Measurements from ENCODE around the gene GDF10. TPM values are rescaled to one million over a fixed set of nuclear protein-coding genes. Genes with fewer than 3 reads are reported as not detected.

The GDF10 gene
- total and polyA plus RNA-seq, 2 experiments from 2014 or later, result 2.5 to 5.7 TPM

DNA sequence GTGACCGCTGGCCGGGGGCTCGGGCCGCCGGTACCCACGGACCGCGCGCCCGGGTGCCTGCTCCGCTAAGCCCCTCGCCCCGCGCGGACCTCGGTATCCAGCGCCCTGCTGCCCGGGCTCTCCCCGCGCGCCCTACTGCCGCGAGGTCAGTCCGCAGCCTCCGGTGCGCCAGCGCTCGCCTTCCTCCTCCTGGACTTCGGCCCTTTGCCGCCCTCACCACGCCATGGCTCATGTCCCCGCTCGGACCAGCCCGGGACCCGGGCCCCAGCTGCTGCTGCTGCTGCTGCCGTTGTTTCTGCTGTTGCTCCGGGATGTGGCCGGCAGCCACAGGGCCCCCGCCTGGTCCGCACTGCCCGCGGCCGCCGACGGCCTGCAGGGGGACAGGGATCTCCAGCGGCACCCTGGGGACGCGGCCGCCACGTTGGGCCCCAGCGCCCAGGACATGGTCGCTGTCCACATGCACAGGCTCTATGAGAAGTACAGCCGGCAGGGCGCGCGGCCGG lies 483 bp downstream of the GDF10 start:
- peak overlapping the region; percentile 97 for H3K4me2 ChIP-seq

DNA sequence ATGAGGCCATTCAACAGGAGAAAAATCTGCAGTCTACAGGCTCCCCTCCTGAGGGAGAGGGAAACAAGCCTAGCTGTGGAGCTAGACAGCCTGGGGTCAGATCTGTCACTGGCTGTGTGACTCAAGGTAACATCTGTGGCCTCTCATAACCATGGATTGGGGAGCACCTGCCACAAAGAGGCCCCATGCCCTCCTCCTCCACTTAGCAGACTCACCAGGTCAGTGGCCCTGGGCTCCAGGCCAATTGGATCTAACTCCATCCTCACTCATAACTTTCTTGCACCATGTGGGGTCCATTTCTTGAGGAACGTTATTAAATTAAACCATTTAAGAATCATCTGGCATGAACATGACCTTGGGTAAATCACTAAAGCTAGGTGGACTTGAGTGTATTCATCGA lies 1.8 kb downstream of the GDF10 start:
- H3K36me3 ChIP-seq (replicated peaks; ENCODE audit: insufficient read depth, low read depth), result no peaks in the 10 kb centered on the region
- TF ChIP-seq EZH2 (IDR thresholded peaks at IDR 0.05; ENCODE audit: borderline replicate concordance) (no peak), EZH2phosphoT487 (IDR thresholded peaks at IDR 0.05; ENCODE audit: low read depth, severe bottlenecking, unreplicated experiment) (no peak)
- TF ChIP-seq, protein P1, sequence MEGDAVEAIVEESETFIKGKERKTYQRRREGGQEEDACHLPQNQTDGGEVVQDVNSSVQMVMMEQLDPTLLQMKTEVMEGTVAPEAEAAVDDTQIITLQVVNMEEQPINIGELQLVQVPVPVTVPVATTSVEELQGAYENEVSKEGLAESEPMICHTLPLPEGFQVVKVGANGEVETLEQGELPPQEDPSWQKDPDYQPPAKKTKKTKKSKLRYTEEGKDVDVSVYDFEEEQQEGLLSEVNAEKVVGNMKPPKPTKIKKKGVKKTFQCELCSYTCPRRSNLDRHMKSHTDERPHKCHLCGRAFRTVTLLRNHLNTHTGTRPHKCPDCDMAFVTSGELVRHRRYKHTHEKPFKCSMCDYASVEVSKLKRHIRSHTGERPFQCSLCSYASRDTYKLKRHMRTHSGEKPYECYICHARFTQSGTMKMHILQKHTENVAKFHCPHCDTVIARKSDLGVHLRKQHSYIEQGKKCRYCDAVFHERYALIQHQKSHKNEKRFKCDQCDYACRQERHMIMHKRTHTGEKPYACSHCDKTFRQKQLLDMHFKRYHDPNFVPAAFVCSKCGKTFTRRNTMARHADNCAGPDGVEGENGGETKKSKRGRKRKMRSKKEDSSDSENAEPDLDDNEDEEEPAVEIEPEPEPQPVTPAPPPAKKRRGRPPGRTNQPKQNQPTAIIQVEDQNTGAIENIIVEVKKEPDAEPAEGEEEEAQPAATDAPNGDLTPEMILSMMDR (IDR thresholded peaks at IDR 0.05; ENCODE audit: poor library complexity), result no peak
- no peaks in the 10 kb centered on the region for H3K9me2 ChIP-seq (replicated peaks; ENCODE audit: insufficient read depth)
- H3K4me1 ChIP-seq (ENCODE audit: insufficient read depth), result peaks cover 8% of the 10 kb centered on the region
- no peak overlapping the region for H3K4me3 ChIP-seq
- no peak overlapping the region for H2AFZ ChIP-seq
- no peaks in the 10 kb centered on the region for H4K20me1 ChIP-seq (ENCODE audit: insufficient read depth, poor library complexity, severe bottlenecking)
- 92% methylated on average over 2 of the region's 2 CpGs for WGBS (ENCODE audit: low lambda C conversion rate, missing lambda C conversion rate)
- H3K4me2 ChIP-seq, result peak overlapping the region; percentile 97
- no peak overlapping the region for H3K27ac ChIP-seq
- H3K9me3 ChIP-seq (ENCODE audit: low read depth), result no peaks in the 10 kb centered on the region
- H3K27me3 ChIP-seq, result peaks cover 63% of the 10 kb centered on the region
- no peaks in the 10 kb centered on the region for H3K79me2 ChIP-seq
- no peak for DNase-seq (ENCODE audit: low spot score)

More for the DNA sequence above, 483 bp downstream of the GDF10 start:
- H3K79me2 ChIP-seq, result no peaks in the 10 kb centered on the region
- H2AFZ ChIP-seq, result peak overlapping the region; percentile 16
- no peaks in the 10 kb centered on the region for H3K9me3 ChIP-seq (ENCODE audit: low read depth)
- TF ChIP-seq EZH2phosphoT487 (IDR thresholded peaks at IDR 0.05; ENCODE audit: low read depth, severe bottlenecking, unreplicated experiment) (no peak), EZH2 (IDR thresholded peaks at IDR 0.05; ENCODE audit: borderline replicate concordance) (no peak)
- TF ChIP-seq, protein P1 (IDR thresholded peaks at IDR 0.05; ENCODE audit: poor library complexity), result peak; percentile 22
- 3% methylated on average over 52 of the region's 57 CpGs for WGBS (ENCODE audit: low lambda C conversion rate, missing lambda C conversion rate)
- peaks cover 69% of the 10 kb centered on the region for H3K27me3 ChIP-seq
- no peak overlapping the region for H3K27ac ChIP-seq
- no peaks in the 10 kb centered on the region for H3K36me3 ChIP-seq (replicated peaks; ENCODE audit: insufficient read depth, low read depth)
- peak overlapping the region; percentile 49 for H3K4me3 ChIP-seq
- H3K9me2 ChIP-seq (replicated peaks; ENCODE audit: insufficient read depth), result no peaks in the 10 kb centered on the region
- no peaks in the 10 kb centered on the region for H4K20me1 ChIP-seq (ENCODE audit: insufficient read depth, poor library complexity, severe bottlenecking)
- DNase-seq (ENCODE audit: low spot score), result peak; percentile 47
- H3K4me1 ChIP-seq (ENCODE audit: insufficient read depth), result peaks cover 8% of the 10 kb centered on the region

DNA sequence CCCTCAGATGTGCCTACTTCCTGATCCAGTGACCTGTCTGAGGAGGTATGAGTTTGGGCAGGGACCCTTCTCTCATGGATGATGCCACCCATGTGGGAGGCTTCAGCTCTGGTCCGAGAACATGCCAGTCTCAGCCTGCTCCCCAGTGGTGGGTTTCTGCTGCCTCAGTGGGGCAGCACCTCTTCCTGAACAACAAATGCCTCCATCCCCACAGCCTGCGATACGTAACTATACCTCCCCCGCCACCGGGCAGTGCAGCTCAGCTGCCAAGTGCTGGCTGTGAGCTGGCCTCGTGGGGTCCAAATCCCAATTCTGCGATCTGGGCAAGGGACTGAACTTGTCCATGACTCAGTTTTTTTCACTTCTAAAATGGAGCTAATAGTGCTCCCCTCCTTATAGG lies 3.1 kb downstream of the GDF10 start:
- H3K79me2 ChIP-seq, result no peaks in the 10 kb centered on the region
- peaks cover 8% of the 10 kb centered on the region for H3K4me1 ChIP-seq (ENCODE audit: insufficient read depth)
- H3K4me2 ChIP-seq, result no peak overlapping the region
- WGBS (ENCODE audit: low lambda C conversion rate, missing lambda C conversion rate), result 90% methylated on average over 7 of the region's 7 CpGs
- H2AFZ ChIP-seq, result no peak overlapping the region
- H4K20me1 ChIP-seq (ENCODE audit: insufficient read depth, poor library complexity, severe bottlenecking), result no peaks in the 10 kb centered on the region
- no peak for DNase-seq (ENCODE audit: low spot score)
- H3K9me3 ChIP-seq (ENCODE audit: low read depth), result no peaks in the 10 kb centered on the region
- H3K36me3 ChIP-seq (replicated peaks; ENCODE audit: insufficient read depth, low read depth), result no peaks in the 10 kb centered on the region
- H3K9me2 ChIP-seq (replicated peaks; ENCODE audit: insufficient read depth), result no peaks in the 10 kb centered on the region
- no peak overlapping the region for H3K4me3 ChIP-seq
- no peak overlapping the region for H3K27ac ChIP-seq
- TF ChIP-seq EZH2phosphoT487 (IDR thresholded peaks at IDR 0.05; ENCODE audit: low read depth, severe bottlenecking, unreplicated experiment) (no peak), EZH2 (IDR thresholded peaks at IDR 0.05; ENCODE audit: borderline replicate concordance) (no peak)
- TF ChIP-seq, protein P1 (IDR thresholded peaks at IDR 0.05; ENCODE audit: poor library complexity), result no peak
- peaks cover 50% of the 10 kb centered on the region for H3K27me3 ChIP-seq
